ENCODE measurements around the gene ABL1.

ABL1 gene

DNA sequence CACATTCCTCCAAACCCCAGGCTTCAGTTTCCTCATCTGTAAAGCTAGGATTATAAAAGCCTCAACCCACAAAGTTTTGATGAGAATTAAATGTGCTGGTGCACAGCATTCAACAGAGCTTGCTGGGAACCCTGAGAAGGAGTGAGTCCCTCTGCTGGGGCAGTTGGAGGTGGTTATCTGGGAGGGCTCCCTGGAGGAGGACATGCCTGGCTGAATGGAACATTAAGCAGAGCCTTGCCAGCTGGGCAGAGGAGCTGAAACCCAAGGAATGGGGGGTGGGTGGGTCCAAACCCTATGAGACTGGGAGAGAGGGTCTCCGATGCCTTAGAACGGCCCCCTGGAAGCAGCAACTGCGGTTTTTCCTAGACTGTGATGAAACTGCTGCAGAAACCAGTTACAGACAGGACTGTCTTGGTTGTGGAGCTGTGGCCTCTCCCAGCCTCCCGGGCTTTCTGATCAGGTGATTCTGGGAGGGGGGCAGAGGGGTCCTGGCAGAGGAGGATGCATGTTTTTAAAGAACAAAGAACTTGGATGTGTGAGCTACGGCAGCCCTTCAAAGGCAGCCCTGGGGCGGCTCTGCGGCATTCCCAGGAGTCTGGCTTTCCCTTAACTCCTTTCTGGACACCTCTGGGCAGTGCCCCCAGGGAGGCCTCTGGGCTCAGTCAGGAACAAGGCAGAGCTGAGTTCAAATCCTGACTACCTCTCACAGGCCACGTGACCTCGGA, 83.2 kb downstream of the ABL1 start:
- DNase-seq (ENCODE audit: low spot score): no peak

- no peak for DNase-seq (ENCODE audit: low spot score)
Measured at GRCh38 chr9:130918826-130919558, 83.9 kb downstream of the ABL1 start.

DNA sequence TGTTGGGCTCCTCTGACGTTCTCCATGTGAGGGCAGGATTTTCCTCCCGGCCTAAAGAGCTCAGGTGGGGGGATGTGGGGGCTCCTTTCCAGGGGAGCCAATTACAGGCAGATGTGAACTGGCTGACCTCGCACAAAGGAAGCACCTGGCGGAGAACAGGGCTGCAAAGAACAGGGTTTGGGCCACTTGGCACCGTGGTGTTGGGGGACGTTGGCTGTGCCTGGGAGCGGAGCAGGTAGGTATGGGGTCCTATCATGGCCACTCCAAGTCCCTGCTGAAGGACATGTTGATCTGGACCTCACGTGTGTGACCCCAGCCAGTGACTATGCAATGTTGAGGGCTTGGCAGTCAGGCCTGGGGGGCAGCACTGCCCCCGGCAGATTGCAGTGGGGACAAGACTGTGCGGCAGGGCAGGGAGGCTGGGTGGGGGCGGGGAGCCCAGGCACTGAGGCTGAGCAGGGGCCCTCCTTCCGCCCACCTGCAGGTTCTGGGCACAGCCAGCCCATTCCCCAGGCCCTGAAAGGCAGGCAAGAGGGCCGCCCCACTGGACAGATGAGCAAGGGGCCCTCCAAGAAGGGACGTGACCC, 84.6 kb downstream of the ABL1 start:
- no peak for DNase-seq (ENCODE audit: low spot score)

- DNase-seq (ENCODE audit: low spot score): no peak
Measured at GRCh38 chr9:130920233-130920632, 85.2 kb downstream of the ABL1 start.

GRCh38 chr9:130920762-130921299, 85.8 kb downstream of the ABL1 start:
- peak; percentile 82 for DNase-seq (ENCODE audit: low spot score)

- DNase-seq (ENCODE audit: low spot score): peak; percentile 78
Measured at GRCh38 chr9:130921300-130921988, 86.4 kb downstream of the ABL1 start.

- no peak for DNase-seq (ENCODE audit: low spot score)
Measured at GRCh38 chr9:130921989-130922892, 87.2 kb downstream of the ABL1 start.

DNA sequence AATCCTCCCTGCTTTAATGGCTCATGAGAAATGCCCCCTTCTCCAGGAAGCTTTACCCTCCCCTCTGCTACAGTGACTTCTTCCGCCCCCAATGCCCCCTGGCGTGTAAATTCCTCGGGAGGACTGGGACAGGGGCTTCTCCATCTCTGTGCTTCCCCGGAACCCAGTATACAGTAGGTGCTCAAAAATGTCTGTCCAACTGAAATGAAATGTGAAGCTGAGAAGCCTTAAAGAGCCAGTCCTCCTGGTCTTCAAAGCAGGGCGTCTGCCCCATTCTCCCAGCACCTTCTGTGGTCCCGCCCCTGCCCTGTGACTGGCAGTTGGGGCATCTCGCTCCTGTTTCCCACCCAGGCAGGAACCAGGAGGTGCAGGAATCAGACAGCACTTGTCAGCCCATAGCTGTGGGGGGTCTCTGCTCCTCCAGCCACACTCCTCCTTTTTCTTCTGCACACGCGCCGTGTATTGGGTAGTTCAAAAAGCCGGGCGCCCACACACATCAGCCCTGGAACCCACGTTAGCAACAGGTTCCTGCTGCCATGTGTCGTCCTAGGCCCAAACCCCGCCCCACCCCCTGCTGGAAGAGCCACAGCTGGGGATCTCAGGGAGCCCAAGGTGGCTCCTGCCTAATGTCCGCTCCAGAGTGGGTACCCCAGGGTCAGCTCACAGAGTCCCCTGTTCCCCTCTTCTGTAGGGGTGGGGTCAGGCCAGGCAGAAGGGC, 88.0 kb downstream of the ABL1 start:
- DNase-seq (ENCODE audit: low spot score): no peak

DNA sequence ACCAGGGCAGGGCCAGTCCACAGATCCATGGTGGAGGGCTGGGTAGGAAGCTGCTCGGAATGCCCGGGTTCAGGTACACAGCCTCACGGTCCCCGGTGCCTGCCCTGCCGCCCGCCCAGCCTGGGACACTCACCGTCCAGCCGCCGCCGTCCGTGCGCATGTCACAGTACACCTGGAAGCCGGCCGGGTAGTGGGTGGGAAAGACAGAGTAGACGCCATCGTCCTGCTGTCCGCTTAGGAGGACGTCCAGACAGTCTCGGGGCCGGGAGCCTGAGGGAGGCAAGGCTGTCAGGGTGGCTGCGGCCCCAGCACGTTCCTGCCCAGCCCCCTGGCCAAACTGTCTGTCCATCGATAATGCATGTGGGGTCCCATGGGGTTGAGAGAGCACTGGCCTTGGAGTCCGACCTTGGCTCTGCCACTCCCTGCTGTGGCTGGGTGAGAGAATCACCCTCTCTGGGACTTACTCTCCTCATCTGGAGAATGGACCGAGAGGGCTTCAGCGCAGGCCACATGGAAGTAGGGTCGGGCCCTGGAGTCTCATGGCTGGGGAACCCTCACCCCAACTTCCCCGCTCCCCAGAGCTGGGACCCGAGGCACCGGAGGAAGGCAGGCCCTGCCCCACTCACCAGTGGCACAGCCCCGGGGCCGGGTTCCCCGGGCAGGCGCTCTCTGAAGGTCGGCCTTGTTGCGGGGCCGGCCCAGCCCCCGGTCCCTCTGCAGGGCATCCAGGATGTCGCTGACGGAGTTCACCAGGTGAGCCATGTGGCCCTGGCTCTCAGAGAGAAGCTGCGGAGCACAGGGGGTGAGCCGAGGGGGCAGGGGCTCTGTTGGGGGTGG, 88.8 kb downstream of the ABL1 start:
- no peak for DNase-seq (ENCODE audit: low spot score)

DNA sequence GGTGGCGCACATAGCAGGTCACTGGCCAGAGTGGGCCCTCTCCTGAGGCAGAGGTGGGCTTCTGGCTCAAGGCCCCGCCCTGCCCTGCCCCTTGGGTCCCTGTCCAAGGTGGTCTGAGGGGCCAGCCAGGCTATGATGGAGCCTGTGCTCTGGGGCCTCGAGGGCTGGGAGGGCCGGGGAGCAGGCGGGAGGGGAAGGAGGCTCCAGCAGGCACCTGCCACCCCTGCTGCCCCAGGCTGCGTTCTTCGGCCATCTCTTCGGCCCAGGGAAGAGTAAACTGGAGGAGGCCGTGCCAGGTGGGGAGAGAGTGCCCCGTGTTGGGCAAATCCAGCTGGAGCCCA, 89.4 kb downstream of the ABL1 start:
- no peak for DNase-seq (ENCODE audit: low spot score)

GRCh38 chr9:130925050-130925678, 90.1 kb downstream of the ABL1 start:
- DNase-seq (ENCODE audit: low spot score): no peak

GRCh38 chr9:130927338-130927737, 92.3 kb downstream of the ABL1 start:
- no peak for DNase-seq (ENCODE audit: low spot score)

DNA sequence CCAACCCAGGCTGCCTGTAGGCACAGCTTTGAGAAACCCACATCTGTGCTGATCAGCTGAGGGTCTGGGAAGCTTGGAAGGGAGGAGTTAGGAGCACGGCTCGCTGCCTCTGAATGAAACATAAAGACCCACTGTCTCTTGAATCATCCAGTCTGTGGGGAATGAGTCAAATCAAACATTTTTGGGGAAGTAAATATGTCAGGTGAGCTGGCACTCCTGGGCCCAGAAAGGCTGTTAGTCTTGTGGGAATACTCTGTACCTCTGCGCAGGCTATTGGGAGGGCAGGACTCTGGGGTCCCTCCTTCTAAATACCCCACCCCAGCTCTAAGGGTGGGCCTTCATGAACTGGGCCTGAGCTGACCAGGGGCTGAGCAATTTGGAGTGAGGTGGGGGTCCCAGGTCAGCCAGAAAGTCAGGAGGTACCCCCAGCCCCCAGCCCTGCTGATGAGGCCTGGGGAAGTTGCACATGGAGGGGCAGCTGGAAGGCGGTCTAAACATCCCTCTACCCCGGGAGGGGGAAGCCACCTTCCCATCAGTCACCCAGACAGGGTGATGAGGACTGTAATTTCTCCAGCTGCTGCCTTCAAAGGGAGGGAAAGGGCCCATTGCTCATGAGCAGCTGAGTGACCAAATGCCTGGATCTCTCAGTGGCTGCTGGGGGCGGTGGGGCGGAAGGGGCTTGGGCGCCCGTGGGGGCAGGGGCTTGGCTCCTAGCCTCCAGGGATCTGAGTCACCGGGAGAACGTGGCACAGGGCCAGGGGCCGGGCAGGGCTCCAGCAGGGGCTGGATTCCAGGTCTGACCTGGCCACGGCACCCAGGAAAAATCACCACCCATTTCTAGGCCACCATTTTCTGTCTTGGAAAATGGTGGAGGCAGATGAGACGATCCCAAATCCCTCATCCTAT, 93.2 kb downstream of the ABL1 start:
- DNase-seq (ENCODE audit: low spot score): no peak

DNA sequence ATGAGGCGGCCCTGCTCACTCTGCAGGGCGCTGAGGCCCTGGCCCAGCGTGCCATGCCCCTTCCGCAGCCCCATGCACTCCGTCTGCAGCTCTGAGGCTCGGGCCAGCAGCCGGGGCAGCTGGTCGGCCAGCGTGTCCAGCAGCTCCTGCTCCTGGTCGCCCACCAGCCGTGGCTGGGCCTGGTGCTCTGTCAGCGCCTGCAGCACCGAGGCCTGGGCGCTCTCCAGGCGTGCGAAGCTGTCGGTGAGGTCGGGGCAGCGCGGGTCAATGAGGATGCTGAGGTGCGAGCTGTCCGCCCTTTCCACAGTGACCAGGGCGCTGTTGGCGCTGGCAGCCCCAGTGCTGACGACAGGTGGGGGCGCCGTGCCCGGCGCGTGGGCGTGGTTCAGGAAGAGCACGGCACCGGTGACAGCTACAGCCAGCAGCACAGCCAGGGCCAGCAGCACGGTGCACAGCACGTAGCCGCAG, 94.6 kb downstream of the ABL1 start:
- no peak for DNase-seq (ENCODE audit: low spot score)

GRCh38 chr9:130930132-130930803, 95.2 kb downstream of the ABL1 start:
- DNase-seq (ENCODE audit: low spot score): no peak

- no peak for DNase-seq (ENCODE audit: low spot score)
Measured at GRCh38 chr9:130930804-130931349, 95.8 kb downstream of the ABL1 start.

DNA sequence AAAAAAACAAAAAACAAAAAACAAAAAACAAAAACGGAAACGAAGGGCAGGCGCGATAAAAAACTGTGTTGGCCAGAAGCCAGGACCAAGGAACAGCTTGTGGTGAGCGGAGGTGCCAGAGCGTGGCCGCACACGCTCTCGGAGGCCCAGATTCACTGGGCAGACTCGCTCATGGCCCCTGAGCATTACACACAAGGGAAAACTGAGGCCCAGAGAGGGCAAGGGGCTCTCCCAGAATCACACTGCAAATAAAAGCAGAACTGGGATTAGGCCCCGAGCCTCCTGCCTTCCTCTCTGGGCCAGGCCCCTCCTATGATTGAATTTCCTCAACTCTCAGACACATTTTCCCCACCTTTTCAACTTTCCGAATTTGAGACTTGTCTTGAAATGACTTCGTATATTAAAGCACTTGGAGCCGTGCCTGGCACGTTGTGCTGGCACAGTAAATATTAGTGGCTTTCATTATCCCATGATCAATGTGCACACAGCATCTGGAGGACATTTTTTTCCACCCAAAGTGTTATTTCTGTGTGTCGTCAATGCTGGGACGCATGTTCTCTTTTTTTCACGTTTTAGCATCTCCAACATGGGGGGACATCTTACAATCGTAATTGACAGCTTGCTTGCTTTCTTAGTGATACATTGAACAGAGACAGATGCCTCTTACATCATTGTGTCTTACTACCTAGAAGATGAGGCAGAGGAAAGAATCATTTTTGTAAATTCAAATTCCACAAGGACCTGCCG, 96.6 kb downstream of the ABL1 start:
- no peak for DNase-seq (ENCODE audit: low spot score)
